ENCODE data around the gene ZFTA. TPM values are rescaled to one million over a fixed set of nuclear protein-coding genes. Genes with fewer than 3 reads are reported as not detected.
A peak's percentile ranks its signal among the peaks of the same experiment; 100 is the strongest.
"Not testable (repeated sequence)": the region's sequence is repeated elsewhere in the genome, so short reads cannot be mapped to it uniquely, and the experiment has no call there.

Gene ZFTA
- polyA plus RNA-seq, 1 donor (not counting 4 experiments of a cell fraction or from before 2014, with no cell fraction given), result 4.6 TPM

DNA sequence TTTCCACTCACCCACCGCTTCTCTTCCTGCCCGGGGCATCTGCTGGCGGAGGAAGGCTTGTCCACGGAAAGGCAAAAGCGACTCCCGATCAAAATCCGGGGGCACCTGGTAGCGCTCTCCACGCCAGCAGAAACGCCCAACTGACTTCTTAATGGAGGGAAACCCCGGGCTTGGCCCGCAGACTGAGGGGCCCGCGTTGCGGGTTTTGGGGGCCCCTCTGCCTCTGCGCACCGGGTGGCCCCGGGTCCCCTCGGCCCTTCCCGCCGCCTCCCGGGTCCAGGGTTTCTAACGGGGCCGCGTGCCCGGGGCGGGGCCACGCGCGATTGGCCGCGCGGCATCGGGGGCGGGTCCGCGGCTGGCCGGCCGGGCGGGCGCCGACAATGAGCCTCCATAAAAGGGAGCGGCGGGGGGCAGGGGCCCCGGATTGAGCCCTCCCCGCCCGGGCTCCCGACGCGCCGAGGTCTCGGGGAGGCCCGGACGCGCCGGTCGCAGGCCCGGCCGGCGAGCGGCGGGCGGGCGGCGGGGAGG, 44.5 kb upstream of the ZFTA start, which contains the start of gene SPINDOC:
SPINDOC (plus strand) TSS at position 422 of the 528 bp plus-strand sequence. CDS start 231 bp downstream, outside the sequence.
- Histone ChIP-seq H2AFZ (ENCODE audit: control insufficient read depth, low read length) (peak within 1 kb of the TSS; percentile 91), H3K27me3 (ENCODE audit: control insufficient read depth, extremely low read depth, insufficient read depth, low read length) (no peaks in the 10 kb centered on the region), H3K36me3 (ENCODE audit: control insufficient read depth in 2 of 2, extremely low read depth in 1 of 2, insufficient read depth in 2 of 2, low read length in 2 of 2) (peaks cover 2 to 12% of the 10 kb centered on the region in 2 experiments), H3K9me3 (ENCODE audit: control insufficient read depth, low read depth, low read length) (no peaks in the 10 kb centered on the region), H3K9ac (ENCODE audit: control insufficient read depth, extremely low read depth, insufficient read depth, low read length) (peak within 1 kb of the TSS; percentile 80), H3K79me2 (ENCODE audit: control insufficient read depth, insufficient read depth, low read length) (peaks cover 30% of the 10 kb centered on the region), H3K4me3 (ENCODE audit: control insufficient read depth in 2 of 3, extremely low read depth in 1 of 3, insufficient read depth in 2 of 3, low read depth in 1 of 3, low read length in 3 of 3) (peak within 1 kb of the TSS; percentile 84 to 87 (median 85)), H4K20me1 (ENCODE audit: control insufficient read depth, extremely low read depth, insufficient read depth, low read length) (no peaks in the 10 kb centered on the region), H3K4me2 (ENCODE audit: control insufficient read depth, extremely low read depth, insufficient read depth, low read depth, low read length) (peak within 1 kb of the TSS; percentile 87), H3K4me1 (ENCODE audit: control insufficient read depth, extremely low read depth, insufficient read depth, low read length) (peaks cover 14% of the 10 kb centered on the region), H3K9me1 (ENCODE audit: control insufficient read depth, extremely low read depth, insufficient read depth, low read length) (no peaks in the 10 kb centered on the region), H3K27ac (ENCODE audit: control insufficient read depth, insufficient read depth, low read length) (peak within 1 kb of the TSS; percentile 44)
- FAIRE-seq (no peak), DNase-seq (ENCODE audit: low read depth, low spot score) (no peak)
- dilution Hi-C loops (cut with MboI; ENCODE audit: extremely low pct_ligation_motif_present, low sequenced_read_pairs), result no loop called here
- TF ChIP-seq EZH2 (IDR thresholded peaks at IDR 0.05; ENCODE audit: low read length), result no peak
- TF ChIP-seq, protein P1, sequence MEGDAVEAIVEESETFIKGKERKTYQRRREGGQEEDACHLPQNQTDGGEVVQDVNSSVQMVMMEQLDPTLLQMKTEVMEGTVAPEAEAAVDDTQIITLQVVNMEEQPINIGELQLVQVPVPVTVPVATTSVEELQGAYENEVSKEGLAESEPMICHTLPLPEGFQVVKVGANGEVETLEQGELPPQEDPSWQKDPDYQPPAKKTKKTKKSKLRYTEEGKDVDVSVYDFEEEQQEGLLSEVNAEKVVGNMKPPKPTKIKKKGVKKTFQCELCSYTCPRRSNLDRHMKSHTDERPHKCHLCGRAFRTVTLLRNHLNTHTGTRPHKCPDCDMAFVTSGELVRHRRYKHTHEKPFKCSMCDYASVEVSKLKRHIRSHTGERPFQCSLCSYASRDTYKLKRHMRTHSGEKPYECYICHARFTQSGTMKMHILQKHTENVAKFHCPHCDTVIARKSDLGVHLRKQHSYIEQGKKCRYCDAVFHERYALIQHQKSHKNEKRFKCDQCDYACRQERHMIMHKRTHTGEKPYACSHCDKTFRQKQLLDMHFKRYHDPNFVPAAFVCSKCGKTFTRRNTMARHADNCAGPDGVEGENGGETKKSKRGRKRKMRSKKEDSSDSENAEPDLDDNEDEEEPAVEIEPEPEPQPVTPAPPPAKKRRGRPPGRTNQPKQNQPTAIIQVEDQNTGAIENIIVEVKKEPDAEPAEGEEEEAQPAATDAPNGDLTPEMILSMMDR (optimal IDR thresholded peaks at IDR 0.05 in 1 of 3, IDR thresholded peaks at IDR 0.05 in 1 of 3, conservative IDR thresholded peaks at IDR 0.05 in 1 of 3; ENCODE audit: extremely low read depth in 1 of 3, insufficient read depth in 2 of 3, low read length in 3 of 3), result no peak

DNA sequence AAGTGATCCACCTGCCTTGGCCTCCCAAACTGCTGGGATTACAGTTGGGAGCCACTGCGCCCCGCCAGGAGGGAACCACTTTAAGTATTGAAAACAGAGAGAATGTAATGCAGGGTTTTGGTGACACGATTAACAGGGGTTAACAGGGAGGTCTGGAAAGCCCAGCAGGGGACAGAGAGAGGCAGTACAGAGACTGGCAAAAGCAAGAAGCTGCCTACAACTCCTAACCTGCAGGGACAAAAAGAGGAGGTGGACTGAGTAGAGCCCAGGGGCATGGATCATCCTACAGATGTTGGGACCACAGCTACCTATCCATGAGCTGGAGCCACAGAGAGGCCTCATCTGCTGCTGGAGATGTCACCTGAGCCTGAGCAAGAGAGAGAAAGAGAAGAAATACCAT, 42.9 kb upstream of the ZFTA start:
- dilution Hi-C loops (cut with MboI; ENCODE audit: extremely low pct_ligation_motif_present, low sequenced_read_pairs), result no loop called here
- no peak overlapping the region for H3K4me2 ChIP-seq (ENCODE audit: control insufficient read depth, extremely low read depth, insufficient read depth, low read depth, low read length)

DNA sequence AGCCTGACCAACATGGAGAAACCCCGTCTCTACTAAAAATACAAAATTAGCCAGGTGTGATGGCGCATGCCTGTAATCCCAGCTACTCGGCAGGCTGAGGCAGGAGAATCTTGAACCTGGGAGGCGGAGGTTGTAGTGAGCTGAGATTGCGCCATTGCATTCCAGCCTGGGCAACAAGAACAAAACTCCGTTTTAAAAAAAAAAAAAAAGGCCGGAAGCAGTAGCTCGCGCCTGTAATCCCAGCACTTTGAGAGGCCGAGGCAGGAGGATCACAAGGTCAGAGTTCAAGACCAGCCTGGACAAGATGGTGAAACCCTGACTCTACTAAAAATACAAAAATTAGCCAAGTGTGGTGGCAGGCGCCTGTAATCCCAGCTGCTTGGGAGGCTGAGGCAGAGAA, 41.8 kb upstream of the ZFTA start:
- H3K9me1 ChIP-seq (ENCODE audit: control insufficient read depth, extremely low read depth, insufficient read depth, low read length); H3K36me3 ChIP-seq (ENCODE audit: control insufficient read depth in 2 of 2, extremely low read depth in 1 of 2, insufficient read depth in 2 of 2, low read length in 2 of 2); H3K9me3 ChIP-seq (ENCODE audit: control insufficient read depth, low read depth, low read length); dilution Hi-C loops (cut with MboI; ENCODE audit: extremely low pct_ligation_motif_present, low sequenced_read_pairs); H3K9ac ChIP-seq (ENCODE audit: control insufficient read depth, extremely low read depth, insufficient read depth, low read length); H3K4me3 ChIP-seq (ENCODE audit: control insufficient read depth in 2 of 3, extremely low read depth in 1 of 3, insufficient read depth in 2 of 3, low read depth in 1 of 3, low read length in 3 of 3); FAIRE-seq; H3K4me2 ChIP-seq (ENCODE audit: control insufficient read depth, extremely low read depth, insufficient read depth, low read depth, low read length); H3K27ac ChIP-seq (ENCODE audit: control insufficient read depth, insufficient read depth, low read length); H3K27me3 ChIP-seq (ENCODE audit: control insufficient read depth, extremely low read depth, insufficient read depth, low read length); H2AFZ ChIP-seq (ENCODE audit: control insufficient read depth, low read length); DNase-seq (ENCODE audit: low read depth, low spot score); H4K20me1 ChIP-seq (ENCODE audit: control insufficient read depth, extremely low read depth, insufficient read depth, low read length): not testable (repeated sequence)
- peaks cover 14% of the 10 kb centered on the region for H3K4me1 ChIP-seq (ENCODE audit: control insufficient read depth, extremely low read depth, insufficient read depth, low read length)
- peaks cover 19% of the 10 kb centered on the region for H3K79me2 ChIP-seq (ENCODE audit: control insufficient read depth, insufficient read depth, low read length)

More for the DNA sequence above, 42.9 kb upstream of the ZFTA start:
- TF ChIP-seq EZH2 (IDR thresholded peaks at IDR 0.05; ENCODE audit: low read length), result no peak
- TF ChIP-seq, protein P1 (optimal IDR thresholded peaks at IDR 0.05 in 1 of 3, IDR thresholded peaks at IDR 0.05 in 1 of 3, conservative IDR thresholded peaks at IDR 0.05 in 1 of 3; ENCODE audit: extremely low read depth in 1 of 3, insufficient read depth in 2 of 3, low read length in 3 of 3), result no peak
- no peak for FAIRE-seq
- Histone ChIP-seq H3K9ac (ENCODE audit: control insufficient read depth, extremely low read depth, insufficient read depth, low read length) (no peak overlapping the region), H3K27me3 (ENCODE audit: control insufficient read depth, extremely low read depth, insufficient read depth, low read length) (no peaks in the 10 kb centered on the region), H3K9me3 (ENCODE audit: control insufficient read depth, low read depth, low read length) (no peaks in the 10 kb centered on the region), H2AFZ (ENCODE audit: control insufficient read depth, low read length) (no peak overlapping the region), H3K36me3 (ENCODE audit: control insufficient read depth in 2 of 2, extremely low read depth in 1 of 2, insufficient read depth in 2 of 2, low read length in 2 of 2) (peaks cover 0 to 4% of the 10 kb centered on the region in 2 experiments), H3K79me2 (ENCODE audit: control insufficient read depth, insufficient read depth, low read length) (peaks cover 27% of the 10 kb centered on the region), H3K9me1 (ENCODE audit: control insufficient read depth, extremely low read depth, insufficient read depth, low read length) (no peaks in the 10 kb centered on the region), H4K20me1 (ENCODE audit: control insufficient read depth, extremely low read depth, insufficient read depth, low read length) (no peaks in the 10 kb centered on the region), H3K4me3 (ENCODE audit: control insufficient read depth in 2 of 3, extremely low read depth in 1 of 3, insufficient read depth in 2 of 3, low read depth in 1 of 3, low read length in 3 of 3) (no peak overlapping the region), H3K27ac (ENCODE audit: control insufficient read depth, insufficient read depth, low read length) (no peak overlapping the region), H3K4me1 (ENCODE audit: control insufficient read depth, extremely low read depth, insufficient read depth, low read length) (peaks cover 14% of the 10 kb centered on the region)
- no peak for DNase-seq (ENCODE audit: low read depth, low spot score)
